WTC11 (cell line): ENCODE results near the gene MCF2L. TPM values are rescaled to one million over a fixed set of nuclear protein-coding genes. Genes with fewer than 3 reads are reported as not detected.

Experiments
- ATAC-seq: fragments of 200-7000 bp; cut with Tn5 transposase; 2 replicates; pipeline ENCODE4 v1.10.0; 2021; ENCODE audit warnings: mild to moderate bottlenecking, moderate library complexity
- CTCF ChIA-PET: fragments of 300-600 bp; sonication (Branson Sonifier 250); formaldehyde crosslinking; loops from one replicate; lab custom pipeline; 2021; ENCODE audit warnings: antibody characterized with exemption; lab: Charles Lee
- POLR2A ChIA-PET: fragments of 350-600 bp; sonication (Branson Sonifier 250); formaldehyde crosslinking; loops from one replicate; lab custom pipeline; 2021; ENCODE audit warnings: antibody characterized with exemption; lab: Charles Lee
- DNase-seq: peaks from one replicate; pipeline ENCODE4 v3.0.0; 2021; ENCODE audit warnings: low spot score
- H3K27ac Mint-ChIP-seq: 2 replicates; pipeline ENCODE4 v1.8.0; 2021; ENCODE audit warnings: mixed read lengths
- H3K27me3 Mint-ChIP-seq: 2 replicates; pipeline ENCODE4 v1.8.0; 2021; ENCODE audit warnings: low read depth, mild to moderate bottlenecking, moderate library complexity, mixed read lengths
- H3K36me3 Mint-ChIP-seq: 2 replicates; pipeline ENCODE4 v1.8.0; 2021; ENCODE audit warnings: mixed read lengths
- H3K4me1 Mint-ChIP-seq: 2 replicates; pipeline ENCODE4 v1.8.0; 2022; ENCODE audit warnings: mixed read lengths
- H3K4me3 Mint-ChIP-seq: 2 replicates; pipeline ENCODE4 v1.8.0; 2021; ENCODE audit warnings: mild to moderate bottlenecking, moderate library complexity, mixed read lengths
- H3K9me3 Mint-ChIP-seq: 2 replicates; pipeline ENCODE4 v1.8.0; 2021; ENCODE audit warnings: mixed read lengths
- GABPB1 ChIP-seq: sonication (generic); formaldehyde crosslinking; IDR thresholded peaks from 2 replicates; pipeline ENCODE4 v1.8.1; 2023; ENCODE audit warnings: mild to moderate bottlenecking, missing genetic modification reagents
- MYBL2 ChIP-seq: sonication (generic); formaldehyde crosslinking; IDR thresholded peaks from 2 replicates; pipeline ENCODE4 v1.8.1; 2023; ENCODE audit warnings: mild to moderate bottlenecking, moderate library complexity, missing genetic modification reagents
- NFATC4 ChIP-seq: fragments of 250-450 bp; sonication (Bioruptor Pico); IDR thresholded peaks from 2 replicates; pipeline ENCODE4 v1.9.0; 2021; ENCODE audit warnings: mild to moderate bottlenecking
- NR1H2 ChIP-seq: sonication (generic); formaldehyde crosslinking; IDR thresholded peaks from 2 replicates; pipeline ENCODE4 v1.9.0; 2021; ENCODE audit warnings: mild to moderate bottlenecking, moderate library complexity, missing genetic modification reagents
- NR3C1 ChIP-seq: sonication (generic); formaldehyde crosslinking; conservative IDR thresholded peaks from 2 replicates; pipeline ENCODE4 v1.8.1; 2023; ENCODE audit warnings: low read depth, mild to moderate bottlenecking, missing genetic modification reagents
- OVOL2 ChIP-seq: fragments of 250-450 bp; sonication (Bioruptor Pico); IDR thresholded peaks from 2 replicates; pipeline ENCODE4 v1.9.0; 2021; ENCODE audit warnings: mild to moderate bottlenecking, borderline replicate concordance
- PRRX2 ChIP-seq: fragments of 250-450 bp; sonication (Bioruptor Pico); IDR thresholded peaks from 2 replicates; pipeline ENCODE4 v1.8.0; 2021; ENCODE audit warnings: mild to moderate bottlenecking
- TP53 ChIP-seq: sonication (generic); formaldehyde crosslinking; IDR thresholded peaks from 2 replicates; pipeline ENCODE4 v1.8.1; 2023; ENCODE audit warnings: mild to moderate bottlenecking, missing genetic modification reagents
- ZNF121 ChIP-seq: sonication (generic); formaldehyde crosslinking; IDR thresholded peaks from 2 replicates; pipeline ENCODE4 v1.8.0; 2023; ENCODE audit warnings: missing genetic modification reagents
- total RNA-seq: library from RNA; stranded (reverse); gene quantifications from 3 replicates; pipeline ENCODE4 v1.2.3, GENCODE V29; 2021
- TF ChIP-seq, protein P1 (sequence below): sonication (generic); formaldehyde crosslinking; IDR thresholded peaks from 2 replicates; pipeline ENCODE4 v1.8.1; 2022; ENCODE audit warnings: low read depth, mild to moderate bottlenecking, moderate library complexity, missing genetic modification reagents, borderline replicate concordance
- TF ChIP-seq, protein P2 (sequence below): sonication (generic); formaldehyde crosslinking; IDR thresholded peaks from 2 replicates; pipeline ENCODE4 v1.8.1; 2023; ENCODE audit warnings: mild to moderate bottlenecking, missing genetic modification reagents
- TF ChIP-seq, protein P3 (sequence below): sonication (generic); formaldehyde crosslinking; IDR thresholded peaks from 2 replicates; pipeline ENCODE4 v1.8.1; 2022; ENCODE audit warnings: low read depth, missing genetic modification reagents, borderline replicate concordance
- TF ChIP-seq, protein P4 (sequence below): fragments of 250-450 bp; sonication (Bioruptor Pico); IDR thresholded peaks from 2 replicates; pipeline ENCODE4 v1.9.0; 2021; ENCODE audit warnings: mild to moderate bottlenecking
- TF ChIP-seq, protein P5 (sequence below): sonication (generic); formaldehyde crosslinking; IDR thresholded peaks from 2 replicates; pipeline ENCODE4 v1.8.1; 2022; ENCODE audit warnings: missing genetic modification reagents, borderline replicate concordance

Gene MCF2L
- total RNA-seq, 1 experiment from 2014 or later: 34.8 TPM

DNA sequence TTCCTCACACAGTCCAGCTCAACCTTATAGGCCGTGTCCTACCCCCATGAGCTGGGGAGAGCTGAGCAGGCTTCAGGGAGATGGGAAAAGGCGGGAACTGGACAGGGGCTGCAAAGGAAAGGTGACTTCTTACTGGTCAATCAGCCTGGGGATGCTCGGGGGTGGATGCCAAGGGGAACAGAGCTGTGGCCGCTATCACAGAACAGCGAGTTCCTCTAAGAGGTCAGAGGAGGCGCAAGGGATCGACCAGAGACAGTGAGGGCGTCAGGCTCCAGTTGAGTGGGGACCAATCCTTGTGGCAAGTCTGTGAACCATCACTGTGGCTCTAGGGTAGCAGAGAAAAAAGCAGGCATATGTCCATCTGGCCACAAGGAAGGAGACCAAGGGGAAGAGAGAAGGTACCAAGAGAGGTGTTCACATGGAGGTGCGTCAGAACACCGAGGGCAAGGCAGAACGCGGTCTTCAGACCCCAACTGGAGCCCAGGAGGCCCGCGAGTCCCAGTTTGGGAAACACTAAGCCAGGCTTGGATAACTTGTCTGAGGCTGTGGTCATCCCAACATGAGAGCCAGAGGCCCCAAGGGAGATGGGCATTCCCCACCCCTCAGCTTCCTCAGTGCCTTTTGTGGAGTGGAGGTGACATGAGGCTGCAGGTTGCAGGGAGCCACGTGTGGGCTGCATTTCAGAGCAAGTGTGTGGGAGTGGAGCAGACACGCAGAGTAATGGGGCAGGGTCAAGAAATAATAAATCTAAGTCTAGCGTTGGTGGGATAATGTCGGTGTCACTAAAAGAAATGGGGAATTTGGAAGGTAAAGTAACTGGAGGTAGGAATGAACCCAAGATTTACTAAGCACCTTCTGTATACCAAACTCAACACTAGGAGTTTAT lies 157.5 kb downstream of the MCF2L start:
- Mint-ChIP-seq H3K4me1 (peaks cover 18% of the 10 kb centered on the region), H3K27me3 (no peaks in the 10 kb centered on the region; the same call in 1 of the 2 replicates), H3K4me3 (no peak overlapping the region), H3K36me3 (no peaks in the 10 kb centered on the region), H3K27ac (no peak overlapping the region), H3K9me3 (no peaks in the 10 kb centered on the region)
- ChIA-PET CTCF (no interaction called here), POLR2A (no interaction called here)
- no peak for ATAC-seq
- DNase-seq: no peak
- TF ChIP-seq NR1H2 (CRISPR knock-in tag) (no peak), OVOL2 (CRISPR knock-in tag) (no peak), PRRX2 (CRISPR knock-in tag) (no peak)
- TF ChIP-seq, protein P1, sequence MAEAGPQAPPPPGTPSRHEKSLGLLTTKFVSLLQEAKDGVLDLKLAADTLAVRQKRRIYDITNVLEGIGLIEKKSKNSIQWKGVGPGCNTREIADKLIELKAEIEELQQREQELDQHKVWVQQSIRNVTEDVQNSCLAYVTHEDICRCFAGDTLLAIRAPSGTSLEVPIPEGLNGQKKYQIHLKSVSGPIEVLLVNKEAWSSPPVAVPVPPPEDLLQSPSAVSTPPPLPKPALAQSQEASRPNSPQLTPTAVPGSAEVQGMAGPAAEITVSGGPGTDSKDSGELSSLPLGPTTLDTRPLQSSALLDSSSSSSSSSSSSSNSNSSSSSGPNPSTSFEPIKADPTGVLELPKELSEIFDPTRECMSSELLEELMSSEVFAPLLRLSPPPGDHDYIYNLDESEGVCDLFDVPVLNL: no peak
- TF ChIP-seq, protein P2, sequence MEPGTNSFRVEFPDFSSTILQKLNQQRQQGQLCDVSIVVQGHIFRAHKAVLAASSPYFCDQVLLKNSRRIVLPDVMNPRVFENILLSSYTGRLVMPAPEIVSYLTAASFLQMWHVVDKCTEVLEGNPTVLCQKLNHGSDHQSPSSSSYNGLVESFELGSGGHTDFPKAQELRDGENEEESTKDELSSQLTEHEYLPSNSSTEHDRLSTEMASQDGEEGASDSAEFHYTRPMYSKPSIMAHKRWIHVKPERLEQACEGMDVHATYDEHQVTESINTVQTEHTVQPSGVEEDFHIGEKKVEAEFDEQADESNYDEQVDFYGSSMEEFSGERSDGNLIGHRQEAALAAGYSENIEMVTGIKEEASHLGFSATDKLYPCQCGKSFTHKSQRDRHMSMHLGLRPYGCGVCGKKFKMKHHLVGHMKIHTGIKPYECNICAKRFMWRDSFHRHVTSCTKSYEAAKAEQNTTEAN (CRISPR knock-in tag): no peak

DNA sequence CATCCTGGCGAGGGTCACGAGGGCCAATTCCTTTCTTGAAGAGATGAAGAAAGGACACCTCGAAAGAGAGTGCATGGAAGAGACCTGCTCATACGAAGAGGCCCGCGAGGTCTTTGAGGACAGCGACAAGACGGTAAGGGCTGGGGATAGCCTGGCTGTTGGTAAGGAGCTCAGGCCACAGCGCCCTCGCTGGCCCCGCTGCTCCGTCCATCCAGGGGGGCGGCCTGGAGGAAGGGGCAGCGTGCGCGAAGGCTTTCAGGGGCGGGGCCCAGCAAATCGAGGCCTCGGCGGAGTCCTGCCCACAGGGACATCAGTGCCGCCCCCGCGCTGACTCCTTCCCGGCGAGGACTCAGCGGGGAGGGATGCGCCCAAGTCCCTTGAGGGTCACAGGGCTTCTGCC lies 160.5 kb downstream of the MCF2L start:
- ChIA-PET CTCF (interaction anchor here (0.6 to 1.3 kb wide), 3 partner anchors 44 to 146 kb away, joined by 3 to 5 read pairs (median 3); no protein-coding TSS in a partner anchor), POLR2A (interaction anchor here (0.6 to 1.3 kb wide), 3 partner anchors 26 to 247 kb away, joined by 3 to 4 read pairs (median 3); no protein-coding TSS in a partner anchor)
- Mint-ChIP-seq H3K4me3 (no peak overlapping the region), H3K9me3 (peaks cover 4% of the 10 kb centered on the region; the same call in 1 of the 2 replicates), H3K4me1 (peaks cover 8% of the 10 kb centered on the region), H3K27me3 (no peaks in the 10 kb centered on the region), H3K36me3 (no peaks in the 10 kb centered on the region), H3K27ac (no peak overlapping the region)
- ATAC-seq (peak; percentile 44), DNase-seq (no peak)
- TF ChIP-seq, protein P3, sequence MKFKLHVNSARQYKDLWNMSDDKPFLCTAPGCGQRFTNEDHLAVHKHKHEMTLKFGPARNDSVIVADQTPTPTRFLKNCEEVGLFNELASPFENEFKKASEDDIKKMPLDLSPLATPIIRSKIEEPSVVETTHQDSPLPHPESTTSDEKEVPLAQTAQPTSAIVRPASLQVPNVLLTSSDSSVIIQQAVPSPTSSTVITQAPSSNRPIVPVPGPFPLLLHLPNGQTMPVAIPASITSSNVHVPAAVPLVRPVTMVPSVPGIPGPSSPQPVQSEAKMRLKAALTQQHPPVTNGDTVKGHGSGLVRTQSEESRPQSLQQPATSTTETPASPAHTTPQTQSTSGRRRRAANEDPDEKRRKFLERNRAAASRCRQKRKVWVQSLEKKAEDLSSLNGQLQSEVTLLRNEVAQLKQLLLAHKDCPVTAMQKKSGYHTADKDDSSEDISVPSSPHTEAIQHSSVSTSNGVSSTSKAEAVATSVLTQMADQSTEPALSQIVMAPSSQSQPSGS (CRISPR knock-in tag): no peak
- TF ChIP-seq ZNF121 (no peak), MYBL2 (CRISPR knock-in tag) (no peak), GABPB1 (CRISPR knock-in tag) (no peak), NR3C1 (CRISPR knock-in tag) (no peak)
- TF ChIP-seq, protein P4, sequence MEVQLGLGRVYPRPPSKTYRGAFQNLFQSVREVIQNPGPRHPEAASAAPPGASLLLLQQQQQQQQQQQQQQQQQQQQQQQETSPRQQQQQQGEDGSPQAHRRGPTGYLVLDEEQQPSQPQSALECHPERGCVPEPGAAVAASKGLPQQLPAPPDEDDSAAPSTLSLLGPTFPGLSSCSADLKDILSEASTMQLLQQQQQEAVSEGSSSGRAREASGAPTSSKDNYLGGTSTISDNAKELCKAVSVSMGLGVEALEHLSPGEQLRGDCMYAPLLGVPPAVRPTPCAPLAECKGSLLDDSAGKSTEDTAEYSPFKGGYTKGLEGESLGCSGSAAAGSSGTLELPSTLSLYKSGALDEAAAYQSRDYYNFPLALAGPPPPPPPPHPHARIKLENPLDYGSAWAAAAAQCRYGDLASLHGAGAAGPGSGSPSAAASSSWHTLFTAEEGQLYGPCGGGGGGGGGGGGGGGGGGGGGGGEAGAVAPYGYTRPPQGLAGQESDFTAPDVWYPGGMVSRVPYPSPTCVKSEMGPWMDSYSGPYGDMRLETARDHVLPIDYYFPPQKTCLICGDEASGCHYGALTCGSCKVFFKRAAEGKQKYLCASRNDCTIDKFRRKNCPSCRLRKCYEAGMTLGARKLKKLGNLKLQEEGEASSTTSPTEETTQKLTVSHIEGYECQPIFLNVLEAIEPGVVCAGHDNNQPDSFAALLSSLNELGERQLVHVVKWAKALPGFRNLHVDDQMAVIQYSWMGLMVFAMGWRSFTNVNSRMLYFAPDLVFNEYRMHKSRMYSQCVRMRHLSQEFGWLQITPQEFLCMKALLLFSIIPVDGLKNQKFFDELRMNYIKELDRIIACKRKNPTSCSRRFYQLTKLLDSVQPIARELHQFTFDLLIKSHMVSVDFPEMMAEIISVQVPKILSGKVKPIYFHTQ (CRISPR knock-in tag): no peak

DNA sequence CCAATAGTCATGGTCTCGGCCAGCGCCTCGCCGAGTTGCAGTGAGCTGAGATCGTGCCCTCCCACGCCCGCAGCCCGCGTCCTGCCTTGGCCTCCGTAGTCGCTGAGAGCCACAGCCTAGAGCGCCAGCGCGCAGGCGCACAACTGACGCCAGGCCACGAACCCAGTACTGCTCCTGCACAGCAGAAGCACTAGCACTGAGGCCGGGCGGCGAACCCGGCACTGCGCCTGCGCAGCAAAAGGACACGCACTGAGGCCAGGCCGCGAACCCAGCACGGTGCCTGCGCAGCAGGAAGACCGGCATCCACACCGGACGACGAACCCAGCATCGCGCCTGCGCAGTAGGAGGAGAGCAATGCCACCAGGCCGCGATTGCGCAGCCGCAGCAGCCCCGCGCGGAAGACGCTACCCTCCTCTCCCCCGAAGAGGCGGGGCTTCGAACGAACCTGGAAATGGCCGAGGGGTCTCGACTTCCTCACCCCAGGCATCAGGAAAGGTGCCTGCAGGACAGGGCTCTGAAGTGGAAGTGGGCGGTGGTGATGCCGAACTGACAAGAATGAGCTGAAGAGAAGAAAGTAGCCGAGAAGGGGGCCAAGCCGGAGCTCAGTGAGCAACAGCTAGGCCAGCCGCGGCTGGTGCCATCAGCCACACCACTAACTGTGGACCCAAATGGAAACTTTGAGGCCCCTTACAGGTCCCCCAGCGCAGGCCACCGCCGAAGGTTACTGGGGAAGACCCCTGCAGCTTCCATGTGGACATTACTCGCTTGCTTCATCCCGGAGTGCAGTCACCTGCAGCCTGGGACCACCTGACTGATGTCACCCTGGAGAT lies 161.1 kb downstream of the MCF2L start:
- Mint-ChIP-seq H3K4me1 (peaks cover 8% of the 10 kb centered on the region), H3K36me3 (no peaks in the 10 kb centered on the region), H3K4me3 (no peak overlapping the region), H3K9me3 (peaks cover 4% of the 10 kb centered on the region; the same call in 1 of the 2 replicates), H3K27me3 (no peaks in the 10 kb centered on the region), H3K27ac (no peak overlapping the region)
- POLR2A ChIA-PET: interaction anchor here (0.6 to 1.3 kb wide), 2 partner anchors 26 to 40 kb away, joined by 3 to 4 read pairs; no protein-coding TSS in a partner anchor
- CTCF ChIA-PET: interaction anchor here (1.2 to 1.3 kb wide), 3 partner anchors 44 to 101 kb away, joined by 3 to 5 read pairs (median 4); no protein-coding TSS in a partner anchor
- no peak for ATAC-seq
- no peak for DNase-seq
- TF ChIP-seq, protein P5, sequence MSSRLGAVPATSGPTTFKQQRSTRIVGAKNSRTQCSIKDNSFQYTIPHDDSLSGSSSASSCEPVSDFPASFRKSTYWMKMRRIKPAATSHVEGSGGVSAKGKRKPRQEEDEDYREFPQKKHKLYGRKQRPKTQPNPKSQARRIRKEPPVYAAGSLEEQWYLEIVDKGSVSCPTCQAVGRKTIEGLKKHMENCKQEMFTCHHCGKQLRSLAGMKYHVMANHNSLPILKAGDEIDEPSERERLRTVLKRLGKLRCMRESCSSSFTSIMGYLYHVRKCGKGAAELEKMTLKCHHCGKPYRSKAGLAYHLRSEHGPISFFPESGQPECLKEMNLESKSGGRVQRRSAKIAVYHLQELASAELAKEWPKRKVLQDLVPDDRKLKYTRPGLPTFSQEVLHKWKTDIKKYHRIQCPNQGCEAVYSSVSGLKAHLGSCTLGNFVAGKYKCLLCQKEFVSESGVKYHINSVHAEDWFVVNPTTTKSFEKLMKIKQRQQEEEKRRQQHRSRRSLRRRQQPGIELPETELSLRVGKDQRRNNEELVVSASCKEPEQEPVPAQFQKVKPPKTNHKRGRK: no peak
- no peak for TF ChIP-seq NFATC4
- no peak for TF ChIP-seq TP53 (CRISPR knock-in tag)
- TF ChIP-seq, protein P4 (CRISPR knock-in tag): no peak
